ENCODE data around the gene DERL2.

DERL2 gene

DNA sequence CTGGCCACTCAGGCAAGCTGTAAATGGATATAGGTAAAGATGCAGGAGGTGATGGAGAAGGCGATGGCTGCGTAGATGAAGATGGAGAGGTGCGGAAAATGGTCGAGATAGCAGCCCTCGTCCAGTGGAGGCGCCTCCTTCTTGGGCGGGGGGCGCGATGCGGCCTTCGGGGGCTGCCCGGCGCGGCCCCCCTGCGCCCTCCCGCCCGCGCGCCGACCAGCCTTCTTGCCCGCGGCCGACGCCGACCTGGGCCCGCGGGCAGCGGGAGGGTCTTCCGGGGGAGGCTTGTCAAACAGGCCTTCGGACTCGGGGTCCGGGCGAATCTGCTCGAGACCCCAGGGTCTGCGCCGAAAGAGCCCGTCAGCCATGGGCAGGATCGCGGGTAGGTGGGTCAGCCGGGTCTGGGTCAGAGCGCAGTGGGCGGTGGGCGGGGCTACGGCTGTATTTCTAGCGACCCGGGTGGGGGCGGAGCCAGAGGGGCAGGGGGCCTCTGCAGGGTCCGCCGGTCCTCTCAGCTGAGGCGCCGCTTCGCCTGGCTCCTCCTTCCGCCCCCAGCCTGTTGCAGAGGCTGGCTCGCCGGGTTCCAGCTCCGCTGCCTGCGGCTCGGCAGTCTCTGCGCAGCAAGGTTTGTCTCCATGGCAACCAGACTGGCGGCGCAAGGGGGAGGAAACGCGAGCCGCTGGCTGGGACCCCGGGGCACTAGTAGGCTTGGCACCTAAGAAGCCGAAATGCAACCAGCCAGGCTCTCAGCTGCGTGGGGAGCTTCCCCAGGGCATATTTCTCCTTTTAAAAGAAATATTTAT, 14.8 kb upstream of the DERL2 start:
- no peak for DNase-seq

DNA sequence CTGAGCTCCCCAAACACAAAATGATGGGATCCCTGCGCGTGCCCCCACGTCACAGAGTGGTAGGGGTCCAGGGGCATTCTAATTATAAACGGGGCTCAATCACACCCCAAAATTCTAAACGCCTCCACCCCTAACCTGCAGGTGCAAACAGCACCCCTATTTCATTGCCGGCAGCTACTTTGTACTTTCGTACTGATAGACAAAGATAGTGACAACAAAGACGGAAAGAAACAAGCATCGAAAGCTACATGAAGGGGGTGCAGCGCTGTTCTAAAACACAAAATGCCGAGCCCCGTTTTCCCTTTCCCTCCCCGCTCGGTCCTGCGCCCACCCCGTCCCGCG, 14.2 kb upstream of the DERL2 start:
- DNase-seq, result no peak

DNA sequence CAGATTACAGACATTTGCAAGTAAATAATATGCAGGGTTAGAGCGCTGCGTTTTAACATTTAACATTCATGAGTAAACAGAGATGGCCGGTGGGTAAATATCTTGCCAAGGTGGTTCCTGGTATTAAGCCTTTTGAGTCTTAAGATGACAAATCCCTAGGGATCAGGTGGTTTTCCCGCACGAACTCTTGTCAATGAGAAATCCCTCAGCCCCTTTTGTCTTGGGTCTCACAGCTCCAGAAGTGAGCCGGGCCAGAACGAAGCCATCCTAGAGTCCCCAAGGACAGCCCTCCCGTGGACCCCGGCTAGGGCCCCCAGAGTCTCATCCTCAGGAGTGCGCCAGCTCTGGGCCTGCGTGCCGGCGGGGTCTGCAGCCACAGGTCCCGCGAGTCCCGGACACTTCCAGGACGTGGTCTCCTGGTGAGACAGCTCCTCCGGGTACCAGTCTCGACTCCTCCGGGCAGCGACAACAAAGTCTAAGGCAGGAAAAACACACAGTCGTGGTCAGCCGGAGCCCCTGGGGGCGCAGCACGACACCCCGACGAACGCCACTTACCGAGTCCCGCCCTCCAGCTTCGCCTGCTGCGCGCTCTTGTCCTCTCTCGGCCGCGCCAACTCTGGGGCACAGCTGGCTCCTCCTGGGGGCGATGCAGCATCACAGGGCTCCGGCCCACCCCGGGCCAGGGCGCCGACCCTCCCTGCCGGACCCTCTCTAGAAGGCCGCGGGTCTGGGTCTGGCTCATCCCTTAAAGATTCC, 13.7 kb upstream of the DERL2 start:
- no peak for DNase-seq

DNA sequence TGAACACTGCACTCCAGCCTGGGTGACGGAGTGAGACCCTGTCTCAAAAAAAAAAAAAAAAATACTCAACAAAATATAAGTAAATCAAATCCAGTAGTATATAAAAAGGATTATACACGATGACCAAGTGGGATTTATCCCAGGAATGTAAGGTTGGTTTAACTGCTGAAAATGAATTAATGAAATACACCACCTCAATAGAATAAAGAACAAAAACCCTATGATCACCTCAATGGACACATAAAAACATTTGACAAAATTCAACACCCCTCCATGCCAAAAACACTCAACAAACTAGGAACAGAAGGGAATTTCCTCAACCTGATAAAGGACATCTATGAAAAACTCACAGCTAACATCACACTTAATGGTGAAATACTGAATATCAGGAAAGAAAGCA, 7.0 kb upstream of the DERL2 start:
- DNase-seq, result no peak

GRCh38 chr17:5488752-5489151, 2.8 kb upstream of the DERL2 start:
- DNase-seq, result no peak

GRCh38 chr17:5486206-5487124, 487 bp upstream of the DERL2 start, which contains the start of gene MIS12:
MIS12 (plus strand) TSS chr17:5486566; CDS start chr17:5488863, 2,297 bp downstream.
- DNase-seq, result peak; percentile 98

GRCh38 chr17:5481451-5481850, 4.5 kb downstream of the DERL2 start:
- DNase-seq, result no peak

DNA sequence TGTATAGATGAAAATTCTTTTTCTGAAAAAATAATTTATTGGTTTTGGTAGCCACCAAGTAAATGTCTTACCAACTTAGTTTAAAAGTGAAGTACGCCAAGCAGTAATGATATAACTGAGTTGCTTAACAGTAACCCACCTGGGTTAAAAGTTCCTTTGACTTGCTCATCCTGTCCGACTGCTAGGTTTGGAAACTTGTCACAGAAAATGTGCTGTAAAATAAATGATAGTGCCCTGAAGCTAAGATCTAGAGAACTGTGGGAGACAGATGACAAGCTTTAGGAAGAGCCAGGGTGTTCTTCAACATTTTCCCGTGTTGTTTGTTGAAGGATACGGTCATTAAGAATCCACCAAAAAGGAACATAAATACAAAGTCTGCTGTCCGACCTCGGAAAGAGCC, 5.0 kb downstream of the DERL2 start:
- DNase-seq, result no peak

DNA sequence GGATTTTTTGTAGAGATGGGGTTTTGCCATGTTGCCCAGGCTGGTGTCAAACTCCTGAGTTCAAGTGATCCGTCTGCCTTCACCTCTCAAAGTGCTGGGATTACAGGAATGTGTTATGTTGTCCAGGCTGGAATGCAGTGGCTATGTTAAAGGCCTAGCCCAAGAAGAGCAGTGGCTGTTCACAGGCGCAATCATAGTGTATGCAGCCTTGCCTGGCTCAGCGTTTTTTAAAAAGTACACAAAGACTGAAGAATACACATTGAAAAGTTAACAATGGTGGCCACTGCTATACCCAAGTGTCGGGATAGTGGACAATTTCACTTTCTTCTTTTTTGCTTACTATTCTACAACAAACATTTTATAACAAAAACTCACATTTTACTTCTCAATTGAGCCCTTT, 7.0 kb downstream of the DERL2 start:
- DNase-seq, result no peak

DNA sequence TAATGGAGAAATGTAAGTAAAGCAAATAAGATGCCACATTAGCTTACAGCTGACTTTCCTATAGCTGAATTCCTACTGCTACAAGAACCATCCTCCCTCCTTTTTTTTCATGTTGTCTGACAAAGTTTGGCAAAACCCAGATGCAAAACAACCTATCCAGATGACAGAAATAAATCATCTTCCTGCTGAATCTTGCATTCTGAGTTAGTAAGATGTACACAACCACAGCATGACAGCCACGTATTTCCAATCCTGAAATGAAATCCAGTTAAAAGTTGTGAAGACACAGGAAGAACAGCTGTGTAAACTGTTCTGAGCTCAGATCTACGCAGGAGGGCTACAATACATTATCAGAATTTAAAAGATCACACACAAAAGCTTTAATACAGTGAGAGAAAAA, 12.1 kb downstream of the DERL2 start:
- DNase-seq, result no peak

GRCh38 chr17:5472511-5472910, 13.5 kb downstream of the DERL2 start:
- no peak for DNase-seq

GRCh38 chr17:5468075-5468473, 17.9 kb downstream of the DERL2 start:
- DNase-seq, result no peak

DNA sequence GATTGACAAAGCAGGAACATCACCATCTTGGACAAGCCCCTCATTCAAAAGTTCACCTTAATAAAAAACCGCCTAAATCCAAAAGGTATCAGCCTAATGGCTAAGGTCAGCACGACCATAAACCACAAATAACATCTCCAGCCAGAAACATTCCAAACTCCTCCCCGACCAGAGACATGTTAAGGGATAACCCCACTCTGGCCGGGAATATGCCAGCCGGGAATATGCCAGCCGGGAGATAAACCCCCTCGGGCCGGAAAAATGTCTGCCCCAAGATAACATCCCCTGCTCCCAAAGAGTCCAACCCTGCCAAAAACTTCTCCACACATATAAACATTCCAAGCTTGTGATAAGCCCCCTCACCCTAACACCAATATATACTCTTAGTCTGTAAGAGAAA, 18.6 kb downstream of the DERL2 start:
- no peak for DNase-seq

GRCh38 chr17:5466295-5466694, 19.7 kb downstream of the DERL2 start:
- no peak for DNase-seq

DNA sequence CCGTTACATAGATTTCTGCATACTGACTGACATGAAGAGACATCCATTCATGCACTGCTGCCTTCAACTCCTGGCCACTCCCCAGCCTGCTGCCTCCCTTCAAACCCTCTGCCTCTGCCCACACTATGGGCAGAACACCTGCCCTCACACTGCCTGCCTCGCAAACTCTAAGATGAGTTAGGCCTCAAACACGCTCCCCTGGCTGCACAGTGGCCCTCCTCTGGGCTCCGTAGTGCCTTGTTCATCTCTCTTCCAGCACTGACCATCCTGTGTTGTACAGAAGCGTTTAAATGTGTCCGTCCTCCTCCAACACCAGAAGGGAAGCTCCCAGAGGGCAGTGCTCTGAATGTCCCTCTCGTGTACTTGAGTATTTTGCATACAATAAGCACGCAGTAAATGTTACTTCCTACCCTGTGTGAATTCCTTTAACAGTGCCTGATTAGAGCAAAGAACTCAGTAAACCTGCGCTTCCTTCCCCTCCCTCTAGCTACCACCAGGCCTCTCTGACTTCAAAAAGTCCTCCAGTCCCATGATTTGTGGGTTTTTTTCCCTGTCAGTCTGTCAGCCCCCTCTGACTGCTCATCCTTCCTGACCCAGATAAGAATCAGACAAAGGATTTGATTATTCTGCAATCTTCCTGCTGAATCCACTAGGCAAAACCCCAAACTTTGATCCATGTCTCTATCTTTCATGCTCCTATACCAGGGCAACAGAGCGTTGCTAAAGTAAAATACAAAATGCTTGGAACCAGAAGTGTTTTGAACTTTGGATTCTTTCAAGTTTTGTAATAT, 21.1 kb downstream of the DERL2 start:
- no peak for DNase-seq

GRCh38 chr17:5446786-5447185, 39.2 kb downstream of the DERL2 start:
- no peak for DNase-seq

DNA sequence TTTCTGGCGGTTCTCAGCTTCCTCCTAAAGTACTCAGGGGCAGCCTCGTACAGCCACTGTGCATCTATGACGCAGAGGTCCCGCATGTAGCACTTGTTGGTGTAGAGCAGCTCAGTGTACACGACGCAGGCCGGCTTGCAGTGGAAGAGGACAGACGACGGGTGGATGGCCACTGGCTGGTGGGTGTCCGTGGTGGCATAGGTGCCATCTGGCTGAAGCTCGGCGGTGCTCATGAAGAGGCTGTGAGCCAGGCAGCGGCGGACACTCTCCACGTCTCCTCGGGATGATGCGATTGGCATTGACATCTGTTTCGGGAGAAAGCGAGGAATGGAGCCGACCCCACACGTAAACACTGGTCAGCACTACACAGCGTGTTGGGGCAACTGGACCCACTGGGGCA, 41.8 kb downstream of the DERL2 start:
- DNase-seq, result no peak

DNA sequence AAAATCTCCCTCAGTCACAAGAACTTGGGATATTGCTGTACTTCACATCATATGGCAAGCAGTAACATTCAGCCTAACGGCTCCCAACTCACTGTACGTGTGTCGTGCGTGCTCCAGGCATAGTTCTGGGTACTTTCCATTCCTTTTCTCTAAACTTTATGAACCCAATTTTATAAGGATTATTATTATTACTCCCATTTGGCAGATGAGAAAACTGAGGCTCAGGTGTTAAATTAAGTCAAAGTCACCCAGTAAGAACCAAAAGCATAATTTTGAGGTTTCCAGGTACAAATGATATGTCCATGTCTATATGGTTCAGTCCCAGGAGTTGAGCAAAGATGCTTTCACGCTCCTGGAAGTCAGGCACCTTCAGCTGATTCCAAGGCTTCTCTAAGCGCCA, 42.2 kb downstream of the DERL2 start:
- DNase-seq, result no peak

GRCh38 chr17:5439446-5439764, 46.6 kb downstream of the DERL2 start:
- DNase-seq, result no peak

DNA sequence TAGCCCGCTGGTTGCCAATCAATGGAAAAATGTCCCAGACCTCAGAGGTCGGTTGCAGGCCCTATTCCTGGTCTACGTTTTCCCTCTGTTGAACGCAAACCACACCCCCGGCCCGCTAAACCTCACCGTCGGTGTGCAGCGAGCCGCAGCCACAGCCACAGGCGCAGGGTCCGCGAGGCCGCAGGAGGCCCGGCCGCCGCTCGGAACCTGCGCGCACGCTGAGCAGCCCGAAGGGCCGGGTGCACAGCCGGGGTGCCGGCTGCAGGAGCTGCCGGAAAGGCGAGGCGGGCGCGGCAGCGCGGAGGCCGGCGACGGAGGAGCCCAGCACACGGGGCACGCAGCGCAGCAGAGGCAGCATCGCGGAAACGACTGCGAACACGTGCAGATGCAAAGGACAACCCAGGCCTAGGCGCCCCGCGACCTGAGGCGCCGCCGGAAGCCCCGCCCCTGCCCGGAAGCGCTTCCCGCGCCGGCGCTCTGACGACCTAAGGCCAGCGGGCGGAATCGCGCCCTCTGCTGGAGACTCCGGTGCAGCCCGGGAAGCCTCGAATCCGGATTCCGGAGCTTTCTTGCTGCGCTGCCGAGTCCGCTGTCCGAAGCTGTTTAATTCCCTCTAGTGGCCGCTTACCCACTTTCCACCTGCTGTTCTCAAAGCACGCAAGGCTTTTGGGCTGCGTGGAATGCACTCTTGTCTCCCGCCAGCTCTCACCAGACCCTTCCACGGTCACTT, 47.1 kb downstream of the DERL2 start, which contains the start of gene C1QBP:
Gene C1QBP, minus strand, starts transcription at position 440 of the 730 bp plus-strand sequence. Its CDS starts 82 bp downstream, at position 358.
- DNase-seq, result peak; percentile 79

GRCh38 chr17:5437721-5438317, 48.2 kb downstream of the DERL2 start:
- DNase-seq, result no peak

Measured in NCI-H1048 (cell line).